Stimulated activated naive CD8-positive, alpha-beta T cell treated with anti-CD3 and anti-CD28 coated beads, Interleukin-15, Interleukin-2, amounts not matched to agents 100 ng/mL and 50 ng/mL, for 24 hours (primary cell): ENCODE measurements around the gene CREBZF.
"Not testable (repeated sequence)": the region's sequence is repeated elsewhere in the genome, so short reads cannot be mapped to it uniquely, and the experiment has no call there.

Experiments
- H3K27ac Mint-ChIP-seq: one replicate; pipeline ENCODE4 v1.8.0; 2021; ENCODE audit warnings: mild to moderate bottlenecking, mixed read lengths
- H3K27me3 Mint-ChIP-seq: one replicate; pipeline ENCODE4 v1.8.0; 2021; ENCODE audit warnings: mixed read lengths
- H3K36me3 Mint-ChIP-seq: one replicate; pipeline ENCODE4 v1.8.0; 2021; ENCODE audit warnings: low read depth, mixed read lengths
- H3K4me1 Mint-ChIP-seq: one replicate; pipeline ENCODE4 v1.8.0; 2021; ENCODE audit warnings: low read depth, mixed read lengths
- H3K4me3 Mint-ChIP-seq: one replicate; pipeline ENCODE4 v1.8.0; 2021; ENCODE audit warnings: mild to moderate bottlenecking, mixed read lengths
- H3K9me3 Mint-ChIP-seq: one replicate; pipeline ENCODE4 v1.8.0; 2021; ENCODE audit warnings: mixed read lengths

Gene CREBZF

GRCh38 chr11:85656777-85657176, 8.2 kb downstream of the CREBZF start:
- H3K4me3 Mint-ChIP-seq: no peak overlapping the region
- H3K36me3 Mint-ChIP-seq: peaks cover 77% of the 10 kb centered on the region
- H3K27me3 Mint-ChIP-seq: no peaks in the 10 kb centered on the region
- no peaks in the 10 kb centered on the region for H3K9me3 Mint-ChIP-seq
- H3K27ac Mint-ChIP-seq: no peak overlapping the region
- peaks cover 71% of the 10 kb centered on the region for H3K4me1 Mint-ChIP-seq

DNA sequence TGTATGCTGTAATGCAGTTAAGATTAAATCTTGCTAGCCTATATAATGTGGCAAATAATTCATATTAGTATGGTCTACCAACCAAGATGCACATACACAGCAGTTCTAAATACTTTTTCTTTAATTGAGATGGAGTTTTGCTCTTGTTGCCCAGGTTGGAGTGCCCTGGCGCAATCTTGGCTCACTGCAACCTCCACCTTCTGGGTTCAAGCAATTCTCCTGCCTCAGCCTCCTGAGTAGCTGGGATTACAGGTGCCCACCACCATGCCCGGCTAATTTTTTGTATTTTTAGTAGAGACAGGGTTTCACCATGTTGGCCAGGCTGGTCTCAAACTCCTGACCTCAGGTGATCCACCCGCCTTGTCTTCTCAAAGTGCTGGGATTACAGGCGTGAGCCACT, 10.6 kb downstream of the CREBZF start:
- Mint-ChIP-seq H3K4me1 (peaks cover 62% of the 10 kb centered on the region), H3K36me3 (peaks cover 62% of the 10 kb centered on the region)
- H3K4me3 Mint-ChIP-seq, H3K27ac Mint-ChIP-seq, H3K27me3 Mint-ChIP-seq, H3K9me3 Mint-ChIP-seq: not testable (repeated sequence)

- Mint-ChIP-seq H3K27me3 (no peaks in the 10 kb centered on the region), H3K27ac (peak overlapping the region; percentile 74), H3K36me3 (peaks cover 48% of the 10 kb centered on the region), H3K4me3 (no peak overlapping the region), H3K4me1 (peaks cover 64% of the 10 kb centered on the region), H3K9me3 (no peaks in the 10 kb centered on the region)
Observed at GRCh38 chr11:85652786-85653447, 12.0 kb downstream of the CREBZF start.

- H3K36me3 Mint-ChIP-seq: peaks cover 32% of the 10 kb centered on the region
- no peaks in the 10 kb centered on the region for H3K9me3 Mint-ChIP-seq
- H3K4me3 Mint-ChIP-seq: no peak overlapping the region
- no peak overlapping the region for H3K27ac Mint-ChIP-seq
- H3K27me3 Mint-ChIP-seq: no peaks in the 10 kb centered on the region
- peaks cover 58% of the 10 kb centered on the region for H3K4me1 Mint-ChIP-seq
Observed at GRCh38 chr11:85651118-85651517, 13.8 kb downstream of the CREBZF start.

GRCh38 chr11:85647604-85648299, 17.2 kb downstream of the CREBZF start, which contains the start of gene TMEM126A:
Gene TMEM126A, plus strand, starts transcription at chr11:85647967. Its CDS starts 2,289 bp downstream, at chr11:85650256.
- Mint-ChIP-seq H3K4me3 (peak within 1 kb of the TSS; percentile 100), H3K36me3 (peaks cover 13% of the 10 kb centered on the region), H3K27me3 (peaks cover 14% of the 10 kb centered on the region), H3K4me1 (peaks cover 39% of the 10 kb centered on the region), H3K9me3 (no peaks in the 10 kb centered on the region), H3K27ac (peak within 1 kb of the TSS; percentile 96)

- H3K4me3 Mint-ChIP-seq: peak overlapping the region; percentile 100
- peaks cover 17% of the 10 kb centered on the region for H3K27me3 Mint-ChIP-seq
- peaks cover 36% of the 10 kb centered on the region for H3K4me1 Mint-ChIP-seq
Observed at GRCh38 chr11:85647078-85647477, 17.9 kb downstream of the CREBZF start.

GRCh38 chr11:85643191-85643614, 21.7 kb downstream of the CREBZF start:
- H3K9me3 Mint-ChIP-seq: no peaks in the 10 kb centered on the region
- H3K27ac Mint-ChIP-seq: no peak overlapping the region
- H3K27me3 Mint-ChIP-seq: peaks cover 18% of the 10 kb centered on the region
- H3K36me3 Mint-ChIP-seq: peaks cover 14% of the 10 kb centered on the region
- peaks cover 11% of the 10 kb centered on the region for H3K4me1 Mint-ChIP-seq
- no peak overlapping the region for H3K4me3 Mint-ChIP-seq

More at GRCh38 chr11:85647078-85647477, 17.9 kb downstream of the CREBZF start:
- H3K36me3 Mint-ChIP-seq: peaks cover 8% of the 10 kb centered on the region
- H3K27ac Mint-ChIP-seq: peak overlapping the region; percentile 96
- H3K9me3 Mint-ChIP-seq: no peaks in the 10 kb centered on the region

GRCh38 chr11:85634747-85635146, 30.2 kb downstream of the CREBZF start:
- H3K27me3 Mint-ChIP-seq: no peaks in the 10 kb centered on the region
- peaks cover 13% of the 10 kb centered on the region for H3K4me1 Mint-ChIP-seq
- H3K9me3 Mint-ChIP-seq: no peaks in the 10 kb centered on the region
- H3K36me3 Mint-ChIP-seq: peaks cover 57% of the 10 kb centered on the region
- no peak overlapping the region for H3K4me3 Mint-ChIP-seq
- no peak overlapping the region for H3K27ac Mint-ChIP-seq

DNA sequence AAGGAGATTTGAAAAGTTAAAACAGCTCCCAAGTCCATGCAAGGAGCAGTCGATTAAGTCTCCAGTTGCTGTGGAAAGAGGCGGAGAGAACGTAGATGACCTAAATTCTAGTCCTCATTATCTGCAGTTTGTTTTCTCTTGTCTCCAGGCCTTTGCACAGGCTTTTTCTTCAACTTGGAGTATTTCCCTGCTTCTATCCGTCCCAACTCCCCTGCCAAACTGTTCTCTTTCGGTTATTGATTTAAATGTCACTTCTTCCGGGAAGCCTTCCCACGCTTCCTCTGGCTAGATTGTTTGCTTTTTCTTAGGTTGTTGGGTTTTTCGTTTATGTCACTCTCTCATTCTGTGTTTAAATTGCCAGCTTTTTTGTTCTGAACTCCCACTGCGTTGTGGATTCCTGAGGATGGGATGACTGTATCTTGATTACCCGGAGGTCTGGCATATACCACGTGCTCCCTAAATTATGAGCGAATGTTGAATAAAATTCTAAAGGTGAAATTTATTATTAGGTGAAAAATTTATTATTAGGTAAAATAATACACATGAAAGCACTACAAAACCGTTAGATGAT, 36.1 kb downstream of the CREBZF start:
- Mint-ChIP-seq H3K4me3 (peak overlapping the region; percentile 93), H3K27ac (peak overlapping the region; percentile 92), H3K36me3 (peaks cover 19% of the 10 kb centered on the region), H3K4me1 (peaks cover 45% of the 10 kb centered on the region), H3K9me3 (no peaks in the 10 kb centered on the region), H3K27me3 (no peaks in the 10 kb centered on the region)

DNA sequence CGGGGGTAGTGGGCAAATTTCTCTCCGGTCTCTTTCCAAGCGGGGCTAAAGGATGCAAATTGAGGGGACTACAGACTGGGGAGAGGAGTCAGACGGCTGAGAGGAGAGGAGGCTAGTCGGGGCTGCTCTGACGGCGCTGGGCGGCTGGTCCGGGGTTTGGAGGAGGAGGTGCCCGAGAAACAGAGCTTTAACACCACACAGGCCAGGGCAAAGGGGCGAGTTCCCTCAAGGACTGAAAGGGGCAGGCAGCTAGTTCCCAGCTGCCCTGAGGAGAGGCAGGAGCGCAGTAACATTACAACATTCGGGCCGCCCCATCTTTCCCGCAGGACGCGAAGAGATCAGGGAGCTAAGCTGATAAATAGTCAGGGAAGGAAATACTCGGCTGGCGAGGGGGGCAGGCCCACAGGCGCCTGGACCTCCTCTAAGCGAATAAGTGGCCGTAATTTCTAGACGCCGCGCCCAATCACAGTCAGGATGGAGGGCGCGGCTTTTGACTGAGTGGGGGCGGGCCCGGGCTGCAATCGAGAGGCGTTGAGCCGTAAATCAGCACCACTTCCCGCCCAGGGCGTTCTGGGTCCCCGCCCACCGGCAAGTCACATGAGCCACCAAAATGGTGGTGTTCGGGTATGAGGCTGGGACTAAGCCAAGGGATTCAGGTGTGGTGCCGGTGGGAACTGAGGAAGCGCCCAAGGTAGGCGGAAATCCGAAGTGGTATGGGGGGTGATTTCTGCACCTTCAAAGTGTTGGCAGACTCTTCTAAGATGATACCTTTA, 36.7 kb downstream of the CREBZF start, which contains the start of gene TMEM126B:
Gene TMEM126B, plus strand, starts transcription at position 596 of the 773 bp plus-strand sequence. Its CDS starts 15 bp downstream, at position 611.
- H3K36me3 Mint-ChIP-seq: peaks cover 15% of the 10 kb centered on the region
- peak within 1 kb of the TSS; percentile 92 for H3K27ac Mint-ChIP-seq
- H3K27me3 Mint-ChIP-seq: no peaks in the 10 kb centered on the region
- H3K4me1 Mint-ChIP-seq: peaks cover 45% of the 10 kb centered on the region
- H3K4me3 Mint-ChIP-seq: peak within 1 kb of the TSS; percentile 93
- no peaks in the 10 kb centered on the region for H3K9me3 Mint-ChIP-seq

DNA sequence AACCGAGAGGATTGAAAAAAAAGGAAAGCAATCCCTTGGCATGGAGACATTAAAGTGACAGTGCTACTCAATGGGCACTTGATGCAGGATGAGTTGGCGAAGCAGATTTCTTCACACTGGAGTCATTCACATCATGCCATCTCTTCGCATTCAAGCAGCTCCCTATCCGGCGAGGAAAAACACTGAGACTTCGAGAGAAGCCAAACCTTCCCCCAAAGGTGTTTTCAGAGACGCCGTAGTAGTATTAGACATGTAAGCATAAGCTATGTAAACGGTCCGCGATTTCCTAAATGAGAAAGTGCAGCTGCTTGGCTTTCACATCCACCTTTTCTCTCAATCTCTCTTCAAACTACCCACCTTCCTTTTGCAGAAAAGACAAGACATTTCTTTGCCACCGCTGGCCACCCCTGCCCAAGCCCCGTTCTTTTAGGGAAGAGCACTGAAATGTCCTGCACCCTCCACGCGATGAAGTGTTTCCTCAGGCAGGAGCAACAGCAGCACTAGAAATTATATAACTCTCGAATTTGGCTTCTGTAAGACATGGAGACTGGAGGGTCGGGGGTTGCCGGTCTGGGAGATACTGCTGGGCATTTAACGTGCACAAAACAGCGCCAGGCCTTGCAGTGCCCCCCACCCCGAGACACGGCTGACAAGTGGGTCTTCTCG, 37.5 kb downstream of the CREBZF start, which contains the start of gene DLG2:
Gene DLG2, minus strand, starts transcription at position 13 of the 666 bp plus-strand sequence.
- H3K4me3 Mint-ChIP-seq: peak within 1 kb of the TSS; percentile 93
- H3K27me3 Mint-ChIP-seq: no peaks in the 10 kb centered on the region
- no peaks in the 10 kb centered on the region for H3K9me3 Mint-ChIP-seq
- H3K36me3 Mint-ChIP-seq: peaks cover 14% of the 10 kb centered on the region
- peak within 1 kb of the TSS; percentile 92 for H3K27ac Mint-ChIP-seq
- H3K4me1 Mint-ChIP-seq: peaks cover 45% of the 10 kb centered on the region

DNA sequence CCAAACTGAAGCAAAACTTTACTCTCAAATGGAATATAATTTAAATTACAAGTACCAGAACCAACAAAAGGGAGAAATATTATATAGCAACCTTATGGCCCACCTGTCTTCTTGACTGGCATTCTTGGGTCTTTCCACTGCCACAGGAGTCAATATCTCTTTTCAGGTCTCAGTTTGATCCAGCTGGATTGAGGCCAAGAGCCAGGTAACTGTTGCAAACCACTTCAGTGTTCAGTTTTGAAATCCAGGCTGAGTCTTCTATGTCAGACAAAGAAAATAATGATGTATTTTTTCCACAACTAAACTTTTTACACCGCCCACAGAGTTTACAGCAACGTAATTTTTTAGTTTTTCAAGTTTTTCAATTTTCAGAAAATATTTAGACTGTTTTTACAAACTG, 38.4 kb downstream of the CREBZF start:
- Mint-ChIP-seq H3K36me3 (peaks cover 7% of the 10 kb centered on the region), H3K4me1 (peaks cover 45% of the 10 kb centered on the region), H3K9me3 (no peaks in the 10 kb centered on the region), H3K27ac (peak overlapping the region; percentile 46), H3K27me3 (no peaks in the 10 kb centered on the region), H3K4me3 (peak overlapping the region; percentile 93)

GRCh38 chr11:85620256-85620655, 44.7 kb downstream of the CREBZF start:
- Mint-ChIP-seq H3K27ac (no peak overlapping the region), H3K27me3 (peaks cover 4% of the 10 kb centered on the region)

DNA sequence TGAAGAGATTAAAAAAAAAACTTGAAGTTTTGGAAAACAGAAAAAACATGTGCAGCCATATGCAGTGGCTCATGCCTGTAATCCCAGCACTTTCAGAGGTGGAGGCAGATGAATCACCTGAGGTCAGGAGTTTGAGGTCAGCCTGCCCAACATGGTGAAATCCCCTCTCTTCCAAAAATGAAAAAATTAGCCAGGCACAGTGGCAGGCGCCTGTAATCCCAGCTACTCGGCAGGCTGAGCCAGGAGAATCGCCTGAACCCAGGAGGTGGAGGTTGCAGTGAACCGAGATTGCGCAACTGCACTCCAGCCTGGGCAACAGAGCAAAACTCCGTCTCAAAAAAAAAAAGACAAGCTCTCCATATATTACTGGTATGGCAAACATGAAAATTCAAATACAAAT, 45.4 kb downstream of the CREBZF start:
- no peaks in the 10 kb centered on the region for H3K36me3 Mint-ChIP-seq
- H3K27me3 Mint-ChIP-seq: peaks cover 4% of the 10 kb centered on the region
- no peak overlapping the region for H3K27ac Mint-ChIP-seq
- H3K4me3 Mint-ChIP-seq: no peak overlapping the region
- H3K9me3 Mint-ChIP-seq: no peaks in the 10 kb centered on the region
- peaks cover 12% of the 10 kb centered on the region for H3K4me1 Mint-ChIP-seq

More at GRCh38 chr11:85620256-85620655, 44.7 kb downstream of the CREBZF start:
- H3K36me3 Mint-ChIP-seq: no peaks in the 10 kb centered on the region
- H3K9me3 Mint-ChIP-seq: no peaks in the 10 kb centered on the region
- H3K4me3 Mint-ChIP-seq: no peak overlapping the region
- peaks cover 15% of the 10 kb centered on the region for H3K4me1 Mint-ChIP-seq
